AG09309 (cell line): ENCODE results near the gene AKAP6.

Source experiments
- DNase-seq: peaks from one replicate; pipeline ENCODE4 v3.0.0-alpha.2; 2010; ENCODE audit warnings: low read depth
- H3K4me3 ChIP-seq: 2 replicates; pipeline ENCODE4 v1.5.1; 2011; ENCODE audit warnings: mild to moderate bottlenecking, low read depth, low read length, moderate library complexity; ENCODE audit not compliant: control insufficient read depth
- TF ChIP-seq, protein P1 (sequence below): IDR thresholded peaks from 2 replicates; pipeline ENCODE4 v1.5.1; 2011; ENCODE audit warnings: mild to moderate bottlenecking, low read depth, low read length, inconsistent platforms; ENCODE audit not compliant: insufficient read depth, control insufficient read depth; ENCODE audit errors: missing control alignments

AKAP6 gene, protein sequence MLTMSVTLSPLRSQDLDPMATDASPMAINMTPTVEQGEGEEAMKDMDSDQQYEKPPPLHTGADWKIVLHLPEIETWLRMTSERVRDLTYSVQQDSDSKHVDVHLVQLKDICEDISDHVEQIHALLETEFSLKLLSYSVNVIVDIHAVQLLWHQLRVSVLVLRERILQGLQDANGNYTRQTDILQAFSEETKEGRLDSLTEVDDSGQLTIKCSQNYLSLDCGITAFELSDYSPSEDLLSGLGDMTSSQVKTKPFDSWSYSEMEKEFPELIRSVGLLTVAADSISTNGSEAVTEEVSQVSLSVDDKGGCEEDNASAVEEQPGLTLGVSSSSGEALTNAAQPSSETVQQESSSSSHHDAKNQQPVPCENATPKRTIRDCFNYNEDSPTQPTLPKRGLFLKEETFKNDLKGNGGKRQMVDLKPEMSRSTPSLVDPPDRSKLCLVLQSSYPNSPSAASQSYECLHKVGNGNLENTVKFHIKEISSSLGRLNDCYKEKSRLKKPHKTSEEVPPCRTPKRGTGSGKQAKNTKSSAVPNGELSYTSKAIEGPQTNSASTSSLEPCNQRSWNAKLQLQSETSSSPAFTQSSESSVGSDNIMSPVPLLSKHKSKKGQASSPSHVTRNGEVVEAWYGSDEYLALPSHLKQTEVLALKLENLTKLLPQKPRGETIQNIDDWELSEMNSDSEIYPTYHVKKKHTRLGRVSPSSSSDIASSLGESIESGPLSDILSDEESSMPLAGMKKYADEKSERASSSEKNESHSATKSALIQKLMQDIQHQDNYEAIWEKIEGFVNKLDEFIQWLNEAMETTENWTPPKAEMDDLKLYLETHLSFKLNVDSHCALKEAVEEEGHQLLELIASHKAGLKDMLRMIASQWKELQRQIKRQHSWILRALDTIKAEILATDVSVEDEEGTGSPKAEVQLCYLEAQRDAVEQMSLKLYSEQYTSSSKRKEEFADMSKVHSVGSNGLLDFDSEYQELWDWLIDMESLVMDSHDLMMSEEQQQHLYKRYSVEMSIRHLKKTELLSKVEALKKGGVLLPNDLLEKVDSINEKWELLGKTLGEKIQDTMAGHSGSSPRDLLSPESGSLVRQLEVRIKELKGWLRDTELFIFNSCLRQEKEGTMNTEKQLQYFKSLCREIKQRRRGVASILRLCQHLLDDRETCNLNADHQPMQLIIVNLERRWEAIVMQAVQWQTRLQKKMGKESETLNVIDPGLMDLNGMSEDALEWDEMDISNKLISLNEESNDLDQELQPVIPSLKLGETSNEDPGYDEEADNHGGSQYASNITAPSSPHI (N-terminal part only)

DNA sequence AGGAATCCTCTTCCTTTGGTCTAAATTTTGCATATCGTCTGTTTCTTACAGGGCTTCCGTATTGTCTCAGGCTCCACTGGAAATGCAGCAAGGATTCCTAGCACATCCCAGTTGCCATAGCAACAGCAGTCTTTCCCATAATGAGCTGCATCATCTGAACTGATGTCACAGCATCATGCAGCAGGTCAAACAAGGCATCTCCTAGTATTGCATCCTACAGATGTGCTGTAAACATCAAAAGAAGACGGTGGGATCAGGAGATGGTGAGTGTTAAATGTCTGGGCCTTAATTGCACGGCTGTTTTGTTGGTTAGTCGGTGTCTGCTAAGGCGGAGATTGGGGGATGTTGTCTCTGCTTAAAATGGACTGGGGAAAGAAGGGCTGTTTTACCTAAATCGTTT lies at the start of gene AKAP6:
Gene AKAP6 (plus strand): TSS at position 153 of the 400 bp plus-strand sequence. CDS start 104,196 bp downstream, outside the sequence.
- no peak within 1 kb of the TSS for H3K4me3 ChIP-seq
- DNase-seq = no peak
- TF ChIP-seq, protein P1, sequence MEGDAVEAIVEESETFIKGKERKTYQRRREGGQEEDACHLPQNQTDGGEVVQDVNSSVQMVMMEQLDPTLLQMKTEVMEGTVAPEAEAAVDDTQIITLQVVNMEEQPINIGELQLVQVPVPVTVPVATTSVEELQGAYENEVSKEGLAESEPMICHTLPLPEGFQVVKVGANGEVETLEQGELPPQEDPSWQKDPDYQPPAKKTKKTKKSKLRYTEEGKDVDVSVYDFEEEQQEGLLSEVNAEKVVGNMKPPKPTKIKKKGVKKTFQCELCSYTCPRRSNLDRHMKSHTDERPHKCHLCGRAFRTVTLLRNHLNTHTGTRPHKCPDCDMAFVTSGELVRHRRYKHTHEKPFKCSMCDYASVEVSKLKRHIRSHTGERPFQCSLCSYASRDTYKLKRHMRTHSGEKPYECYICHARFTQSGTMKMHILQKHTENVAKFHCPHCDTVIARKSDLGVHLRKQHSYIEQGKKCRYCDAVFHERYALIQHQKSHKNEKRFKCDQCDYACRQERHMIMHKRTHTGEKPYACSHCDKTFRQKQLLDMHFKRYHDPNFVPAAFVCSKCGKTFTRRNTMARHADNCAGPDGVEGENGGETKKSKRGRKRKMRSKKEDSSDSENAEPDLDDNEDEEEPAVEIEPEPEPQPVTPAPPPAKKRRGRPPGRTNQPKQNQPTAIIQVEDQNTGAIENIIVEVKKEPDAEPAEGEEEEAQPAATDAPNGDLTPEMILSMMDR = no peak

DNA sequence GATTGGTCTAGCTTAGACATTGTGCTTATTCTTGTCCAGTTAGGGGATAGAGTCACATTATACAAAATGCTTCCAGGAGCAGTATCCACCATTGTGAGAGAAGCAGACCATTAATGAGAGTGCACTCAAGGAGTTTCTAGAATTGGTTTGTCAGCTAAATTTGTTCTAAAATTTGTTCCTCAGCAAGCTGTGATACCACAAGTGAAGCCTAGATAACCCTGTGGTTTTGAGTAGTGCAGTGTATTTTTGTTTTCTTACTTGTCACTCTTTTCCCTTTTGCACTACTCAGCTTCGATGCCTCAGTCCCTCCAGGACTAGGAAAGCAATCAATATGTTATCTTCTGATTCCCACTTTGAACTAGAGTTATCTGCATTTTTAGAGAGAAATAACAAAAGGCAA lies 42.5 kb upstream of the AKAP6 start:
- TF ChIP-seq, protein P1 = no peak
- DNase-seq = no peak

DNA sequence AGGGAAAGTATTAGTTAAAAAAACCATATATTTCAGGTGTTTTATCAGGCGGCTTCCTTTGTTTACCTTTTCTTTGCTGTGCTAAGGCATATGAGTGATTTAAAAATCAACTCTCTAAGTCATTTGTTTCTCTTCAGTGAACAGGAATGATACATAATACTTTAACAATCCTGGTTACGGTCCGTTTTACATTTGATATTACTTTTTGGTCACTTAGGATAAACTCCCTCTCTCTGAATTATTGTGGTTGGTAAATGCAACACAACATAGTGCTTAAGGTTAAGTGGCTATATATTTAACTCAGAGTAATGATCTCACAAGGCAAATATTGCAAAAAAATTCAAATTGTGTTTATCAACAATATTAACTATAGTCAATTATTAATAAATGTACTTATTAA lies 32.7 kb upstream of the AKAP6 start:
- no peak for DNase-seq
- H3K4me3 ChIP-seq = no peak overlapping the region
- TF ChIP-seq, protein P1 = no peak

More for the DNA sequence above, 42.5 kb upstream of the AKAP6 start:
- no peak overlapping the region for H3K4me3 ChIP-seq

DNA sequence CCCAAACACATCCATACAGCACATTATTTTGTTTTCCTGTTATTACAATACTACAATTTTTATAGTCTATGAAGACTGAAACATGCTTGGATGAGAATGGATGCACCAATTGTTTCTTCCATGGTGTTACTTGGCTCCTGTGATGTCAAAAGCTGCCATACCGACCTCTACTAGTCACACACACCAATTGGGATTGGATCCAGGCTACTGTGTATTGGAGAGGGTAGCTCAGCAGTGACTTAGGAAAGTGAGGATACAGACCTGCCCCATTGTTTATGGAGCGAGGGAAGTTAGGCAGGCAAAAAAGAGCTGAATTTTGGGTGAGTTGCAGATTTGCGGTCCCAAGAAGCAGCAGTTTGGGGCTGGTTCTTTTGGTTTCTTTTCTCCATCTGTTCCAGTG lies 30.8 kb upstream of the AKAP6 start:
- H3K4me3 ChIP-seq = no peak overlapping the region
- TF ChIP-seq, protein P1 = no peak
- no peak for DNase-seq

DNA sequence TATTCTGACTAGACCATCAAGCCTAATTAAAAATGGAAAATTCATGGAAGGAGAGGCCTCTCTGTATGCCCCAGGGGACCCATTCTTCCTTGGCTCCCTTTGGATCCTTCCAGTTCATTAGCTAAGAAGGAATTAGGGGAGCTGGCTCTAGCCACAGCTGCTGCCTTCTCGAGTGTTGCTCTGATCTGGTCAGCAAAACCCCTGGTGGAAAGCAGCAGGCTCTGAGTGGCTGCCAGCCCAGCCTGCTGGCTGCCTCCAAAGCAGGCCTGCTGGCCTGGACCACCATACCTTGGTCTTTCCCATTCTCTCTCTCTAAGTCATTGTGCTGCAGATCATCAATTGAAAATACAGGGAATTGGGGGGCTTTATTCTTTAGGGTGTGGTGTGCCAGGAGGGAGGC lies 29.0 kb upstream of the AKAP6 start:
- no peak for DNase-seq
- H3K4me3 ChIP-seq = no peak overlapping the region
- TF ChIP-seq, protein P1 = no peak

DNA sequence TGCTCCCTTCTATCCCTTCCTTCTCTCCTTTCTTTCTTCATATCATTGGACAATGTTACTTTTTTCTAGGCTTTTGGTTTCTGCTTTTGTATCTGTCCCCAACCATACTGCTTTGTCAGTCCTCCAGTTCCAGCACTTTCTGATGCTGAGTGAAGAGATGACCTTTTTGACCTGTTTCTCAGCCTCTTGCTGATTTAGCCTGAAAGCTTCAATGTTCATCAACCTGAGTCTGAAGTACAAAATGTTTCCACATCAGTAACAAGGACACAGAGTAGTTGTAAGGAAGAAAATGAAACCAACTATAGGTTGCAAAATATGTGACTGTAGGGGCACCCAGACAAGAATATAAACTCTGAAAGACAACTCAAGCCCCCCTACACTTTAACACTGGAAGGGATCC lies 25.2 kb upstream of the AKAP6 start:
- H3K4me3 ChIP-seq = no peak overlapping the region
- DNase-seq = no peak
- TF ChIP-seq, protein P1 = no peak
